ENCODE measurements around the gene SQSTM1. TPM values are rescaled to one million over a fixed set of nuclear protein-coding genes. Genes with fewer than 3 reads are reported as not detected.
"Not testable (repeated sequence)": the region's sequence is repeated elsewhere in the genome, so short reads cannot be mapped to it uniquely, and the experiment has no call there.

SQSTM1 gene
- total RNA-seq, 1 donor from 2014 or later = 437 TPM

DNA sequence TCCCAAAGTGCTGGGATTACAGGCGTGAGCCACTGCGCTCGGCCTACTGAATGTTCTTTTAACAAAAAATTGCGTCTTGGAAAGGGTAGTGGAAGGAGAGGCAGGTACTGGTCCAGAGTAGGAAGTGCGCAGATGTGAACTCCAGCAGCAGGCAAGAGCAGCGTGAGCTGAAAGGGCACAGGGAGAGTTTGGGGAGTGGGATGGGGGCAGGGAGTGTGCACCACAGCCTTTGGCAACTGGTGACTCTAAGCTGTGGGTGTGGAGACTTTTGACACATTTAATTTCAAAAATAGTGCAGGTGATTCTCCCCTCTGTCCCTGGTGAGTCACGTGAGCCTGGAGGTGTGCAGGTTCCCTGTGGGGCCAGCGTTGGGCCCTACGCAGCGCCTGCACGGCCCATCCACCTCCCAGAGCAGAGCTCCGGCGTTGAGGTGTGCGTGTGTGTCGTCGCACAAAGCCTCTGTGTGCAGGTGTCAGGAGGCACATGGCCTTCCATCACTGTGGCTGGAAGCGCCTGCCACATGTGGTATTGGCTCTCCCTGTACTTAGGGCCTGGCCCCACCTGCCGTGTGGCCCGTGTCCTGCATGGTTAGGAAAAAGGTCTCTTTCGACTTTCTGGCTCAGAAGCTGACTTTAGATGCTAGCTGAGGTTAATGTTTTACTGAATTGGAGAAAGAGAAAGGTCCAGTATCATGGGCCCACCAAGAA lies 11.5 kb downstream of the SQSTM1 start:
- intact Hi-C loops (cut with DNase I) = no loop called here
- DNase-seq = no peak
- ATAC-seq (ENCODE audit: poor library complexity) = no peak

- DNase-seq (no peak), ATAC-seq (ENCODE audit: poor library complexity) (no peak)
- intact Hi-C loops (cut with DNase I) = no loop called here
Measured at GRCh38 chr5:179833056-179833708, 12.5 kb downstream of the SQSTM1 start.

GRCh38 chr5:179833709-179834070 lies 13.0 kb downstream of the SQSTM1 start:
- intact Hi-C loops (cut with DNase I) = no loop called here

DNA sequence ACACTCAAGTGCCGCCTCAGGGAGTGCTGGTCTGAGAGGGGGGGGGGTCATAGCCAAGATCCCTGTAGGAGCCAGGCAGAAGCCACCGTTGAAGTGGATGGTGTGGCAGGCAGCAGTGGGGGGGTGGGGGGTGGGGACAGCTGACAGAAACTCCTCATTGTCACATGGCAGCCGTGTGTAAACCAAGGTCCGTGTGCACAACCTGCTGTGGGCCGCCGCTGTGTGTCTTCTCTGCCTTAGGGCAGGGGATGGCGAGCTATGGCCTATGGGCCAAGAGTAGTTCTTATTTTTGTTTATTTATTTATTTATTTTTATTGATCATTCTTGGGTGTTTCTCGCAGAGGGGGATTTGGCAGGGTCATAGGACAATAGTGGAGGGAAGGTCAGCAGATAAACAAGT lies 13.4 kb downstream of the SQSTM1 start:
- DNase-seq (no peak), ATAC-seq (ENCODE audit: poor library complexity) (no peak)
- intact Hi-C loops (cut with DNase I) = no loop called here

More at GRCh38 chr5:179833709-179834070, 13.0 kb downstream of the SQSTM1 start:
- no peak for DNase-seq
- ATAC-seq (ENCODE audit: poor library complexity) = no peak

GRCh38 chr5:179834871-179835270 lies 14.2 kb downstream of the SQSTM1 start:
- intact Hi-C loops (cut with DNase I); ATAC-seq (ENCODE audit: poor library complexity): not testable (repeated sequence)

GRCh38 chr5:179836225-179837019 lies 15.7 kb downstream of the SQSTM1 start:
- DNase-seq (no peak), ATAC-seq (ENCODE audit: poor library complexity) (peak; percentile 4)
- intact Hi-C loops (cut with DNase I) = no loop called here

More at GRCh38 chr5:179834871-179835270, 14.2 kb downstream of the SQSTM1 start:
- not testable (repeated sequence) for DNase-seq

- no peak for DNase-seq
- peak; percentile 4 for ATAC-seq (ENCODE audit: poor library complexity)
- intact Hi-C loops (cut with DNase I) = no loop called here
Measured at GRCh38 chr5:179837076-179838011, 16.6 kb downstream of the SQSTM1 start.

DNA sequence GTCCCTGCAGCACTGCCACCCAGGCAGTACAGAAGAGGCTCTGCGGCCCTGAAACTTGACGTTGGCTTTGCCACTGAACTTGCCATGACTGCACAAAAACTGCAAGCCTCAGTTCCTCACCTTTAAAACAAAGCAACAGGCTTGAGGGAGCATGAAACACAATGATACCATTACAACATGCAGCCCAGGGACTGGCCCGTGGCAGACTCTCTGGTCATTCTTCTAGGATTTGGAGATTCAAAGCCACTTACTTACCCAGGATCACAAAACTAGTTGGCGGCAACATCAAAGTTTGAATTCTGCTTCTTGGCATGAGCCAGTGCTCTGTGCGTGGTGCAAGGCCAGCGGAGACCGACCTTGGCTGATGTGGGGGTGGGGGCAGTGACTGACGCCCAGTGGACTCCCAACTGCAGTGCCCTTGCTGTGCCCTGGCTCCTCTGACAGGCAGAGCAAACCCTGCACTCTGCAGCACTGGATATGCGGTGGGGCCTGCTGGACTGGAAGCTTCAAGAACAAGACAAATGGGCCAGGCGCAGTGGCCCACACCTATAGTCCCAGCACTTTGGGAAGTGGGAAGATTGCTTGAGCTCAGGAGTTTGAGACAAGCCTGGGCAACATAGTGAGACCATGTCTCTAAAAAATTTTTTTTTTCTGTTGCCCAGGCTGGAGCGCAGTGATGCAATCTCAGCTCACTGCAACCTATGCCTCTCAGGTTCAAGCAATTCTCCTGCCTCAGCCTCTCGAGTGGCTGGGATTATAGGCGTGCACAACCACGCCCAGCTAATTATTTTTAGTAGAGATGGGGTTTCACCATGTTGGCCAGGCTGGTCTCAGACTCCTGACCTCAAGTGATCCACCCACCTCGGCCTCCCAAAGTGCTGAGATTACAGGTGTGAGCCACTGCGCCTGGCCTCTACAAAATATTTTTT lies 18.9 kb downstream of the SQSTM1 start:
- DNase-seq (peak; percentile 60), ATAC-seq (ENCODE audit: poor library complexity) (peak; percentile 70)
- intact Hi-C loops (cut with DNase I) = no loop called here

DNA sequence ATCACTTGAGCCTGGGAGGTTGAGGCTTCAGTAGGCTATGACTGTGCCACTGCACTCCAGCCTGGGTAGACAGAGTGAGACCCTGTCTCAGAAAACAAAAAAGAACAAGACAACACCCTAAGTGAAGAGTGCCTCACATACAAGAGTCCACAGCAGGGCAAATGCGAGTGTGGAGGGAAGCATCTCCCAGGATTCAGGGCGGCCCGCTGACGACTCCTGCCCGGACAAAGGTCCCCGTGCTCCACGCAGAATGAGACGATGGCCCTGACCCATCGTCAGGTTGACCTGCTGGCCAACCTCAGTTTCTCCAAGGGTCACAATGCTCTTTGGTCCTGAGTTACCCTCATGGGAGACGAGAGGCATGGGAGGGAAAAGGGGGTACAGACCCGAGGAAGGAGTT lies 19.6 kb downstream of the SQSTM1 start:
- no peak for ATAC-seq (ENCODE audit: poor library complexity)
- DNase-seq = no peak
- intact Hi-C loops (cut with DNase I) = no loop called here

GRCh38 chr5:179840766-179841165 lies 20.1 kb downstream of the SQSTM1 start:
- no peak for ATAC-seq (ENCODE audit: poor library complexity)
- intact Hi-C loops (cut with DNase I) = no loop called here
- no peak for DNase-seq

GRCh38 chr5:179841621-179842020 lies 20.9 kb downstream of the SQSTM1 start:
- no peak for ATAC-seq (ENCODE audit: poor library complexity)
- intact Hi-C loops (cut with DNase I) = no loop called here
- no peak for DNase-seq

GRCh38 chr5:179852993-179853547 lies 32.4 kb downstream of the SQSTM1 start:
- DNase-seq (no peak), ATAC-seq (ENCODE audit: poor library complexity) (no peak)
- intact Hi-C loops (cut with DNase I) = no loop called here

DNA sequence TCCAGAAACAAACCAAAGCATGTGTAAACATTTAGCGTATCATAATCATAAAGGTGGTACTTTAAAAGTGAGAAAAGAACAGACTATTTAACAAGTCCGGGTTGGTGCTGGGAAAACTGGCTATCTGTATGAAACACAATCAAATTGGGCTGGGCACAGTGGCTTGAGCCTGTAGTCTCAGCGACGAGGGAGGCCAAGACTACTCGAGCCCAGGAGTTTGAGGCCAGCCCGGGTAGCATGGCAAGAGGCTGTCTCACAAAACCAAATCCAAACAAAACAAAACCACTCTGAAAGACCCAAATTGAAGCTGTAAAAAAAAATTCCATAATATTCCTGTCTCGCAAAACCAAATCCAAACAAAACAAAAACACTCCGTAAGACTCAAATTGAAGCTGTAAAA lies 33.7 kb downstream of the SQSTM1 start:
- no peak for DNase-seq
- intact Hi-C loops (cut with DNase I) = no loop called here

GRCh38 chr5:179858241-179858585 lies 37.5 kb downstream of the SQSTM1 start:
- DNase-seq (no peak), ATAC-seq (ENCODE audit: poor library complexity) (peak; percentile 59)
- intact Hi-C loops (cut with DNase I) = loop anchor here (5.0 kb wide), 1 partner anchor 36 kb away; the partner anchor contains the start of gene SQSTM1

More for the DNA sequence above, 33.7 kb downstream of the SQSTM1 start:
- ATAC-seq (ENCODE audit: poor library complexity) = no peak

DNA sequence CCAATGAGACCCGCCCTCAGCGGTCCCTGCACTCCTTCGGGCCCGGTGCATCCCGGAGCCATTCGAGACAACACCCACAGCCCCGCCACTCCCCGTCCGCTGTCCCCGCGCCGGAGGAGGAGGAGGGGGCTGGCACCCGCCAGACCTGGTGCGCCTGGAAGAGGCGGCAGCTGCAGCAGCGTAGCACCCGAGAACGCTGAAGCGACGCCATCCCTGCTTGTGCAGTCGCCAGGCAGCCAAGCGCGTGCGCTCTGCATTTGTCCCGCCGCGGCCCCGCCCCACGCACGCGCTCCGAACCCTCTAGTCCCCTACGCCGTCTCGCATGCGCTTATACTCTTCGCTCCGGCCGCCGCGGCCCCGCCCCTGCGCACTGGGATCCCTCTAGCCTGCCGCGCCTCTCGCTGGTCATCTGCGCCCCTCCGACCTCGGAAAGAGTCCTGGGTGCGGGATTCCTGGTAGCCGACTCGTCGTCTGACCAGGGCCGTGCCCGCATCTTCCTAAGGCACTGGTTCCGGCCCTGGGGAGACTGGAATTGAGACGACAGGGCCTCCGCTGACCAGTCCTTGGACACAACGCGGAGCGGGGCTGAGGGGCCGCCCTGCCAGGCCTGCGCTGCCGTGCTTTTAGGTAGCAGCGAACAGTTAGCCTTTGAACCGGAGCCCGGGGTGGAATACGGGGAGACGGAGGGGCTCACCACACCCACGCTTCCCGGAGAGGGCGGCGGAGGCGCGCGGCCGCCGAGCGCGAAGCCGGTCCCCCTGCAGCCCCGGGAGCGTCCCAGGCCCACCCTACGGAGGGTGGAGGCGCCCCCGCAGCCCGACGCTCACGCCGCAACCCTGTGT lies 38.1 kb downstream of the SQSTM1 start, which contains the start of gene MRNIP:
TSS of gene MRNIP (minus strand) at position 232 of the 842 bp plus-strand sequence. CDS start at position 211, 21 bp downstream.
- intact Hi-C loops (cut with DNase I) = loop anchor here (5.0 kb wide), 1 partner anchor 37 kb away; the partner anchor contains the start of gene SQSTM1
- peak; percentile 99 for ATAC-seq (ENCODE audit: poor library complexity)
- DNase-seq = peak; percentile 99

- DNase-seq = no peak
- no peak for ATAC-seq (ENCODE audit: poor library complexity)
- intact Hi-C loops (cut with DNase I) = no loop called here
Measured at GRCh38 chr5:179860301-179860700, 39.6 kb downstream of the SQSTM1 start.

All from Right ventricle myocardium superior (tissue), 1 donor.